ENCODE data around the gene ANKRD23.

Gene ANKRD23

DNA sequence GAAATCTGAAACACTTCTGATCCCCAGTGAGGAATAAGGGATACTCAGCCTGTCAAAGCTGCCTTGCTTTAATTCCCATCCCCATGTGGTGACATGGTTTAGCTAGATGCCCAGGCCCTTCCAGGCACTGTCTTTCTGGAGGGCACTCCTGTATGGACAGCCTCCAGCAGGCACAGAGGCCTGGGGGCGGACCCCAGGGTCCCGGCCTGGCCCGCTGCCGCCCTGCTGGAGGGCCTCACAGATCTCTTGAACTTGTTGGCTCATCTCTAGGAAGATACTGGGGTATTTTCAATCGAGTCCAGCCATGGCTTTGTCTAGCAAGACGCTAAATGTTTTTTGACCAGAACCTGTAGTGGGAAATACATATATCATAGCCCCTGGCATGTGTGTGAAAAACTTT, 48.7 kb downstream of the ANKRD23 start:
- no peak for DNase-seq (ENCODE audit: low read depth)
- no peak overlapping the region for H3K4me3 ChIP-seq (ENCODE audit: low read depth, low read length)
- TF ChIP-seq, protein P1, sequence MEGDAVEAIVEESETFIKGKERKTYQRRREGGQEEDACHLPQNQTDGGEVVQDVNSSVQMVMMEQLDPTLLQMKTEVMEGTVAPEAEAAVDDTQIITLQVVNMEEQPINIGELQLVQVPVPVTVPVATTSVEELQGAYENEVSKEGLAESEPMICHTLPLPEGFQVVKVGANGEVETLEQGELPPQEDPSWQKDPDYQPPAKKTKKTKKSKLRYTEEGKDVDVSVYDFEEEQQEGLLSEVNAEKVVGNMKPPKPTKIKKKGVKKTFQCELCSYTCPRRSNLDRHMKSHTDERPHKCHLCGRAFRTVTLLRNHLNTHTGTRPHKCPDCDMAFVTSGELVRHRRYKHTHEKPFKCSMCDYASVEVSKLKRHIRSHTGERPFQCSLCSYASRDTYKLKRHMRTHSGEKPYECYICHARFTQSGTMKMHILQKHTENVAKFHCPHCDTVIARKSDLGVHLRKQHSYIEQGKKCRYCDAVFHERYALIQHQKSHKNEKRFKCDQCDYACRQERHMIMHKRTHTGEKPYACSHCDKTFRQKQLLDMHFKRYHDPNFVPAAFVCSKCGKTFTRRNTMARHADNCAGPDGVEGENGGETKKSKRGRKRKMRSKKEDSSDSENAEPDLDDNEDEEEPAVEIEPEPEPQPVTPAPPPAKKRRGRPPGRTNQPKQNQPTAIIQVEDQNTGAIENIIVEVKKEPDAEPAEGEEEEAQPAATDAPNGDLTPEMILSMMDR (IDR thresholded peaks at IDR 0.05; ENCODE audit: low read depth, low read length, missing control alignments): no peak

GRCh38 chr2:96792772-96793749, 50.8 kb downstream of the ANKRD23 start:
- DNase-seq (ENCODE audit: low read depth): no peak
- H3K4me3 ChIP-seq (ENCODE audit: low read depth, low read length): no peak overlapping the region
- TF ChIP-seq, protein P1 (IDR thresholded peaks at IDR 0.05; ENCODE audit: low read depth, low read length, missing control alignments): no peak

GRCh38 chr2:96789245-96789617, 54.6 kb downstream of the ANKRD23 start:
- TF ChIP-seq, protein P1 (IDR thresholded peaks at IDR 0.05; ENCODE audit: low read depth, low read length, missing control alignments): no peak
- H3K4me3 ChIP-seq (ENCODE audit: low read depth, low read length): no peak overlapping the region
- DNase-seq (ENCODE audit: low read depth): no peak

DNA sequence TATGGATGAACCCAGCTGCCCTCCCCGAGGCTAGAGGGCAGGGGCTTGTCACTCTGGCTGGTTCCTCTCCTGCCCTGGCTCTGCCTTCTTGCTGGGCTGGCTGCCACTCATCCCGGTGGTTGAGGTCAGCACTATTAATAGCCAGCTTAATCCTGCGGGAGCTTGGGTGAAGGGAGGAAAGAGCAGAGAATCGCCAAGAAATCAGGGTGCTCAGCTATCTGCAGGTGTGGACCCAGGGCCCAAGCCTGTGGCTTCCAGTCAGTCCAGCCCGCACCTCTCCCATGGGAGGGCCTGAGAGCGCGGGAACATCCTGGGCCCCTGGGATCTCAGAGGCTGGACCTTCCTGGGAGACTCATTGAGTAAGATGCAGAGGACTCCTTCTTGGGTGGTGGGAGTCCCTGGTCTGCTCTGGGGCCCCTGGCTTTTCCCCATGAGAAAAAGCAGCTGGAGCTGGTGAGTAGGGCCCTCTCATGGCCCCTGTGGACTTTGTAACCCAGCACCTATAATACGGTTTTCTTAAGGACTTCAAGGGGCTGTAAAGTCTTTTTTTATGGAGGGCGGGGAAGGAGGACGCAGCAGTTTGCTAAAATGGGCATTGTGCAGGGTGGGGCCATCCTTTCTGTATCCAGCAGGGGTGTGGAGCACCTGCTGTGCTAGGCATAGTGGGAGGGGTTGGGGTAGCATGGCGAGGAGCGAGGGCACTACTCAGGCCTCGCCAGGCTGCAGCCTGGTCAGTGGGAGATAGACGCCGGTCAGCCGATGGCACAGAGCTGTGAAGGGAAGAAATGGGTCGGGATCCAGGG, 55.2 kb downstream of the ANKRD23 start:
- no peak overlapping the region for H3K4me3 ChIP-seq (ENCODE audit: low read depth, low read length)
- DNase-seq (ENCODE audit: low read depth): no peak
- TF ChIP-seq, protein P1 (IDR thresholded peaks at IDR 0.05; ENCODE audit: low read depth, low read length, missing control alignments): no peak
